HEK293T (cell line): Measurements from ENCODE around the gene PGM5.

Experiments used
- FOXA1 ChIP-seq: fragments of 450-650 bp; IDR thresholded peaks from 2 replicates; pipeline ENCODE4 v1.6.1; 2016; ENCODE audit warnings: mild to moderate bottlenecking
- NFRKB ChIP-seq: fragments of 450-650 bp; IDR thresholded peaks from 2 replicates; pipeline ENCODE4 v1.6.1; 2016; ENCODE audit warnings: mild to moderate bottlenecking, moderate library complexity

DNA sequence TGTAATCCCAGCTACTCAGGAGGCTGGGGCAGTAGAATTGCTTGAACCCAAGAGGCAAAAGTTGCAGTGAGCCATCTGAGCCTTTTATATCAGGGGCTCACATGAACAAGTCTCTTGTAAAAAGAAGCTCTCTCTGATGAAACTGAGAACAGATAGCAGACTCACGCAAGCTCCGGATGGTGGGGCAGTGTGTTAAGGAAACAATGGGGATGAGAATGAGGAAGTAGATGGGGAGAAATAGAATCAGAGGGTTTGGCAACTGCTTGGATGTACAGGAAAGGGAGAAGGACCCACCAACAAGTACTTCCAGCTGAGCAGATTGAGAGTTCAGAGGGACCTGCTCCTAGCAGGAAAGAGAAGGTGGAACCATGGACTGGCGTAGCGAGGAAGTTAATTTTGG lies 165.7 kb downstream of the PGM5 start:
- TF ChIP-seq FOXA1 (no peak), NFRKB (no peak)
